ENCODE data around the gene DPYSL5. TPM values are rescaled to one million over a fixed set of nuclear protein-coding genes. Genes with fewer than 3 reads are reported as not detected.

The DPYSL5 gene
- total and polyA plus RNA-seq, 2 of the 13 experiments (the other 11 are each of a cell fraction or from before 2014, with no cell fraction given) = 0.15 TPM; not detected in 1

- CTCF ChIA-PET (ENCODE audit: low intra/inter-chr PET ratio, low total read pairs) = no interaction called here
- H3K27ac ChIP-seq (ENCODE audit: extremely low read length, insufficient read depth, low read length) = no peak overlapping the region
- intact Hi-C loops (cut with micrococcal nuclease; ENCODE audit: unreplicated experiment) = no loop called here
- H3K4me1 ChIP-seq (ENCODE audit: insufficient read depth, low read length) = peaks cover 43% of the 10 kb centered on the region
- no peaks in the 10 kb centered on the region for H3K79me2 ChIP-seq (ENCODE audit: insufficient read depth, low read length)
- no peak overlapping the region for H3K9ac ChIP-seq (ENCODE audit: insufficient read depth, low read depth, low read length)
- no peaks in the 10 kb centered on the region for H3K9me3 ChIP-seq (ENCODE audit: low read length)
- ATAC-seq = no peak
- no peaks in the 10 kb centered on the region for H3K36me3 ChIP-seq (replicated peaks in 1 of 2; ENCODE audit: control insufficient read depth in 1 of 2, insufficient read depth in 2 of 2, low read length in 2 of 2)
- H3K4me3 ChIP-seq (replicated peaks in 1 of 3; ENCODE audit: insufficient read depth in 1 of 3, low read depth in 2 of 3, low read length in 3 of 3) = no peak overlapping the region
- H3K4me2 ChIP-seq (ENCODE audit: low read depth, low read length) = no peak overlapping the region
- no peaks in the 10 kb centered on the region for H4K20me1 ChIP-seq (ENCODE audit: insufficient read depth, low read length)
- BruUV-seq (replicated peaks) = no TSS peak
- H2AFZ ChIP-seq (ENCODE audit: low read length) = no peak overlapping the region
- no peak for TF ChIP-seq RNF2 (conservative IDR thresholded peaks at IDR 0.05; ENCODE audit: low read depth)
- TF ChIP-seq ZNF496 (CRISPR knock-in tag; IDR thresholded peaks at IDR 0.05; ENCODE audit: insufficient replicate concordance) = no peak
- no peak for TF ChIP-seq ZC3H13 (CRISPR knock-in tag; IDR thresholded peaks at IDR 0.05)
- TF ChIP-seq NFYC (CRISPR knock-in tag; IDR thresholded peaks at IDR 0.05) = no peak
- WGBS (ENCODE audit: low lambda C conversion rate) = 61% methylated on average over 5 of the region's 5 CpGs
- POLR2A ChIA-PET = no interaction called here
- H3K27me3 ChIP-seq (ENCODE audit: control insufficient read depth in 1 of 2, insufficient read depth in 2 of 2, low read length in 2 of 2) = peaks cover 2 to 35% of the 10 kb centered on the region in 2 experiments; a peak in 3 of 5 replicates
- in situ Hi-C loops (cut with HindIII; ENCODE audit: extremely low pct_ligation_motif_present, low pct_unique_long_range_greater_than_20kb) = no loop called here
- no peak for FAIRE-seq
- no peak for DNase-seq (ENCODE audit: low spot score)
Measured at GRCh38 chr2:26921323-26921722, 73.4 kb downstream of the DPYSL5 start.

GRCh38 chr2:26922405-26923188, 74.7 kb downstream of the DPYSL5 start:
- ChIA-PET CTCF (ENCODE audit: low intra/inter-chr PET ratio, low total read pairs) (interaction anchor here (0.8 to 1.7 kb wide), 3 partner anchors 19 to 76 kb away, joined by 3 to 14 read pairs (median 4); no protein-coding TSS in a partner anchor), POLR2A (interaction anchor here (0.9 kb wide), 1 partner anchor 76 kb away, joined by 4 read pairs; no protein-coding TSS in a partner anchor)
- in situ Hi-C loops (cut with HindIII; ENCODE audit: extremely low pct_ligation_motif_present, low pct_unique_long_range_greater_than_20kb) = no loop called here
- FAIRE-seq (peak; percentile 34), DNase-seq (ENCODE audit: low spot score) (peak; percentile 69), ATAC-seq (peak; percentile 81)
- H3K27ac ChIP-seq (ENCODE audit: extremely low read length, insufficient read depth, low read length) = no peak overlapping the region
- no peaks in the 10 kb centered on the region for H3K79me2 ChIP-seq (ENCODE audit: insufficient read depth, low read length)
- intact Hi-C loops (cut with micrococcal nuclease; ENCODE audit: unreplicated experiment) = loop anchor here (1.0 kb wide), 2 partner anchors 20 to 76 kb away; no protein-coding TSS in a partner anchor
- H2AFZ ChIP-seq (ENCODE audit: low read length) = peak overlapping the region; percentile 52
- H3K9ac ChIP-seq (ENCODE audit: insufficient read depth, low read depth, low read length) = no peak overlapping the region
- no TSS peak for BruUV-seq (replicated peaks)
- H3K4me3 ChIP-seq (replicated peaks in 1 of 3; ENCODE audit: insufficient read depth in 1 of 3, low read depth in 2 of 3, low read length in 3 of 3) = no peak overlapping the region; a peak in 1 of 6 replicates
- peak overlapping the region; percentile 49 for H3K4me2 ChIP-seq (ENCODE audit: low read depth, low read length)
- H3K27me3 ChIP-seq (ENCODE audit: control insufficient read depth in 1 of 2, insufficient read depth in 2 of 2, low read length in 2 of 2) = peaks cover 0 to 26% of the 10 kb centered on the region in 2 experiments; a peak in 2 of 5 replicates
- H4K20me1 ChIP-seq (ENCODE audit: insufficient read depth, low read length) = no peaks in the 10 kb centered on the region
- no peaks in the 10 kb centered on the region for H3K9me3 ChIP-seq (ENCODE audit: low read length)
- no peaks in the 10 kb centered on the region for H3K36me3 ChIP-seq (replicated peaks in 1 of 2; ENCODE audit: control insufficient read depth in 1 of 2, insufficient read depth in 2 of 2, low read length in 2 of 2)
- H3K4me1 ChIP-seq (ENCODE audit: insufficient read depth, low read length) = peaks cover 49% of the 10 kb centered on the region
- WGBS (ENCODE audit: low lambda C conversion rate) = 4% methylated on average over 8 of the region's 8 CpGs
- TF ChIP-seq FOXA3 (CRISPR knock-in tag; IDR thresholded peaks at IDR 0.05) (no peak), ATF5 (CRISPR knock-in tag; IDR thresholded peaks at IDR 0.05; ENCODE audit: low read depth) (no peak), ZNF629 (CRISPR knock-in tag; conservative IDR thresholded peaks at IDR 0.05) (peak; percentile 27; the same call in 1 of the 2 replicates), HOMEZ (CRISPR knock-in tag; IDR thresholded peaks at IDR 0.05; ENCODE audit: low read depth) (0 out of 2 replicates have a peak, but pooled peaks have one; percentile 43), RXRB (CRISPR knock-in tag; IDR thresholded peaks at IDR 0.05; ENCODE audit: borderline replicate concordance) (0 out of 2 replicates have a peak, but pooled peaks have one; percentile 34), ATF2 (CRISPR knock-in tag; IDR thresholded peaks at IDR 0.05) (0 out of 2 replicates have a peak, but pooled peaks have one; percentile 17), BCL6 (CRISPR knock-in tag; IDR thresholded peaks at IDR 0.05) (0 out of 2 replicates have a peak, but pooled peaks have one; percentile 9), SMC3 (IDR thresholded peaks at IDR 0.05; ENCODE audit: low read length) (peak; percentile 81), MAZ (IDR thresholded peaks at IDR 0.05; ENCODE audit: borderline replicate concordance, low read depth, low read length) (0 out of 2 replicates have a peak, but pooled peaks have one; percentile 42), MAZ (CRISPR knock-in tag; IDR thresholded peaks at IDR 0.05; ENCODE audit: low read depth) (0 out of 2 replicates have a peak, but pooled peaks have one; percentile 27)

Data from HepG2 (cell line).